HepG2 (cell line): Measurements from ENCODE around the gene LTC4S. TPM values are rescaled to one million over a fixed set of nuclear protein-coding genes. Genes with fewer than 3 reads are reported as not detected.

ENCODE experiments used
- ATAD3A ChIP-seq: sonication (generic); formaldehyde crosslinking; IDR thresholded peaks from 2 replicates; pipeline ENCODE4 v1.4.0; 2020; ENCODE audit warnings: missing genetic modification reagents
- DRAP1 ChIP-seq: IDR thresholded peaks from 2 replicates; pipeline ENCODE4 v1.6.1; 2016; ENCODE audit warnings: missing genetic modification reagents, missing compliant biosample characterization
- FOXP1 ChIP-seq, 2 experiments: fragments of 450-650 bp in 1 of 2; IDR thresholded peaks; 2 replicates each; pipeline ENCODE4 v1.6.1; 2017 to 2018; ENCODE audit warnings: antibody characterized with exemption in 1 of 2
- GATAD2A ChIP-seq: IDR thresholded peaks from 2 replicates; pipeline ENCODE4 v1.6.1; 2016
- GMEB1 ChIP-seq: sonication (generic); formaldehyde crosslinking; IDR thresholded peaks from 2 replicates; pipeline ENCODE4 v1.5.1; 2020; ENCODE audit warnings: missing genetic modification reagents, mild to moderate bottlenecking, borderline replicate concordance
- HOXA9 ChIP-seq: sonication (generic); formaldehyde crosslinking; IDR thresholded peaks from 2 replicates; pipeline ENCODE4 v1.8.1; 2022; ENCODE audit warnings: missing genetic modification reagents, mild to moderate bottlenecking, moderate library complexity, borderline replicate concordance
- MED8 ChIP-seq: sonication (generic); formaldehyde crosslinking; IDR thresholded peaks from 2 replicates; pipeline ENCODE4 v1.8.1; 2023; ENCODE audit warnings: mild to moderate bottlenecking, missing genetic modification reagents; ENCODE audit not compliant: insufficient replicate concordance
- MTF2 ChIP-seq: sonication (generic); formaldehyde crosslinking; IDR thresholded peaks from 2 replicates; pipeline ENCODE4 v1.5.0; 2020; ENCODE audit warnings: missing genetic modification reagents, borderline replicate concordance
- MYC ChIP-seq: sonication (generic); formaldehyde crosslinking; IDR thresholded peaks from 2 replicates; pipeline ENCODE4 v1.9.0; 2021; ENCODE audit warnings: missing genetic modification reagents, borderline replicate concordance
- NR2F6 ChIP-seq, 2 experiments: IDR thresholded peaks; 2 replicates each; pipeline ENCODE4 v1.6.1; 2016; ENCODE audit warnings: antibody characterized with exemption in 1 of 2, mild to moderate bottlenecking in 1 of 2
- REXO4 ChIP-seq: sonication (generic); formaldehyde crosslinking; IDR thresholded peaks from 2 replicates; pipeline ENCODE4 v1.8.0; 2022; ENCODE audit warnings: missing genetic modification reagents, mild to moderate bottlenecking, borderline replicate concordance
- SMARCC2 ChIP-seq: fragments of 450-650 bp; IDR thresholded peaks from 2 replicates; pipeline ENCODE4 v1.6.1; 2017; ENCODE audit warnings: antibody characterized with exemption, mild to moderate bottlenecking
- SP2 ChIP-seq: sonication (generic); formaldehyde crosslinking; IDR thresholded peaks from 2 replicates; pipeline ENCODE4 v1.5.1; 2020; ENCODE audit warnings: mild to moderate bottlenecking, missing genetic modification reagents
- TFAP4 ChIP-seq: sonication (generic); IDR thresholded peaks from 2 replicates; pipeline ENCODE4 v1.6.1; 2016; ENCODE audit warnings: low read depth, borderline replicate concordance
- ZBTB25 ChIP-seq: IDR thresholded peaks from 2 replicates; pipeline ENCODE4 v1.6.1; 2018; ENCODE audit warnings: missing genetic modification reagents
- ZMAT5 ChIP-seq: sonication (generic); formaldehyde crosslinking; IDR thresholded peaks from 2 replicates; pipeline ENCODE4 v1.5.0; 2020; ENCODE audit warnings: mild to moderate bottlenecking, low read depth, missing genetic modification reagents, borderline replicate concordance
- ZNF260 ChIP-seq: sonication (generic); formaldehyde crosslinking; IDR thresholded peaks from 2 replicates; pipeline ENCODE4 v1.4.0; 2020; ENCODE audit warnings: missing genetic modification reagents, low read depth, mild to moderate bottlenecking, borderline replicate concordance
- ZNF264 ChIP-seq: sonication (generic); formaldehyde crosslinking; IDR thresholded peaks from 2 replicates; pipeline ENCODE4 v1.4.0; 2020; ENCODE audit warnings: missing genetic modification reagents
- ZNF329 ChIP-seq: sonication (generic); formaldehyde crosslinking; IDR thresholded peaks from 2 replicates; pipeline ENCODE4 v1.9.0; 2021; ENCODE audit warnings: low read depth, mild to moderate bottlenecking, missing genetic modification reagents
- ZNF615 ChIP-seq: sonication (generic); formaldehyde crosslinking; IDR thresholded peaks from 2 replicates; pipeline ENCODE4 v1.5.0; 2020; ENCODE audit warnings: mild to moderate bottlenecking, missing genetic modification reagents, borderline replicate concordance
- ZNF629 ChIP-seq: sonication (generic); formaldehyde crosslinking; conservative IDR thresholded peaks from 2 replicates; pipeline ENCODE4 v1.5.0; 2020; ENCODE audit warnings: missing genetic modification reagents
- ZNF644 ChIP-seq: IDR thresholded peaks from 2 replicates; pipeline ENCODE4 v1.6.1; 2016; ENCODE audit warnings: low read depth
- ZNF737 ChIP-seq: sonication (generic); formaldehyde crosslinking; IDR thresholded peaks from 2 replicates; pipeline ENCODE4 v1.5.0; 2020; ENCODE audit warnings: missing genetic modification reagents, mild to moderate bottlenecking, borderline replicate concordance
- ZNF747 ChIP-seq: sonication (generic); formaldehyde crosslinking; IDR thresholded peaks from 2 replicates; pipeline ENCODE4 v1.8.1; 2023; ENCODE audit warnings: missing genetic modification reagents, mild to moderate bottlenecking, borderline replicate concordance
- ZSCAN25 ChIP-seq: sonication (generic); formaldehyde crosslinking; IDR thresholded peaks from 2 replicates; pipeline ENCODE4 v1.8.0; 2022; ENCODE audit warnings: mild to moderate bottlenecking, missing genetic modification reagents
- ZSCAN31 ChIP-seq: sonication (generic); formaldehyde crosslinking; IDR thresholded peaks from 2 replicates; pipeline ENCODE4 v1.5.0; 2020; ENCODE audit warnings: low read depth, mild to moderate bottlenecking, missing genetic modification reagents
- polyA plus RNA-seq, 8 experiments: library from polyadenylated mRNA; depleted of rRNA in 3 of 8; stranded (reverse) in 7 of 8; unstranded in 1 of 8; fragments of >200 nt; fragmentation: Illumina TruSeq in 4 of 8; extraction: Trizol in 4 of 8; gene quantifications; 2 replicates each; pipeline versions ENCODE4 v1.2.1 to v1.2.3, GENCODE V29; 2011 to 2016; ENCODE audit warnings: low read depth in 4 of 8, missing spikeins in 1 of 8, mixed read lengths in 1 of 8; ENCODE audit not compliant: insufficient read depth in 1 of 8
- total RNA-seq, 5 experiments: library from RNA; depleted of rRNA; stranded (reverse); fragments of >200 nt; fragmentation: Illumina TruSeq; extraction: Trizol; gene quantifications; 2 replicates each; pipeline ENCODE4 v1.2.3, GENCODE V29; 2016; ENCODE audit warnings: low read depth in 1 of 5

Gene LTC4S
- total and polyA plus RNA-seq, 2 of the 13 experiments (the other 11 are each of a cell fraction or from before 2014, with no cell fraction given), result 0.35 TPM; not detected in 1

- TF ChIP-seq GMEB1 (CRISPR knock-in tag), result peak; percentile 55; the same call in 1 of the 2 replicates
- TF ChIP-seq TFAP4, result peak; percentile 84
- TF ChIP-seq SMARCC2, result no peak
- TF ChIP-seq ZNF737 (CRISPR knock-in tag), result no peak; the same call in 1 of the 2 replicates
- TF ChIP-seq ZNF260 (CRISPR knock-in tag), result no peak
- TF ChIP-seq DRAP1, result no peak
- peak; percentile 70; the same call in 1 of the 2 replicates for TF ChIP-seq GATAD2A
- 0 out of 2 replicates have a peak, but pooled peaks have one; percentile 11 for TF ChIP-seq ZSCAN31 (CRISPR knock-in tag)
- TF ChIP-seq ZBTB25 (CRISPR knock-in tag), result peak; percentile 92
- TF ChIP-seq NR2F6 (IDR thresholded peaks at IDR 0.05), result peak; percentile 90
- TF ChIP-seq NR2F6 (CRISPR knock-in tag; IDR thresholded peaks at IDR 0.05), result peak; percentile 97
- peak; percentile 83 for TF ChIP-seq ZNF629 (CRISPR knock-in tag)
- peak; percentile 76; the same call in 1 of the 2 replicates for TF ChIP-seq MYC (CRISPR knock-in tag)
- no peak for TF ChIP-seq ZMAT5 (CRISPR knock-in tag)
- TF ChIP-seq MTF2 (CRISPR knock-in tag), result no peak; the same call in 1 of the 2 replicates
- TF ChIP-seq HOXA9, result no peak; the same call in 1 of the 2 replicates
- TF ChIP-seq ZNF747, result peak; percentile 38; the same call in 1 of the 2 replicates
- 0 out of 2 replicates have a peak, but pooled peaks have one; percentile 18 for TF ChIP-seq ZNF264 (CRISPR knock-in tag)
- peak; percentile 81 for TF ChIP-seq ZNF329 (CRISPR knock-in tag)
- peak; percentile 83 for TF ChIP-seq ZSCAN25 (CRISPR knock-in tag)
- no peak for TF ChIP-seq REXO4 (CRISPR knock-in tag)
- no peak for TF ChIP-seq ATAD3A (CRISPR knock-in tag)
- no peak for TF ChIP-seq ZNF644 (CRISPR knock-in tag)
- TF ChIP-seq MED8, result peak; percentile 82
- TF ChIP-seq ZNF615 (CRISPR knock-in tag), result no peak
- TF ChIP-seq SP2 (CRISPR knock-in tag), result 0 out of 2 replicates have a peak, but pooled peaks have one; percentile 31
- peak; percentile 67 for TF ChIP-seq FOXP1 (IDR thresholded peaks at IDR 0.05)
- TF ChIP-seq FOXP1 (CRISPR knock-in tag; IDR thresholded peaks at IDR 0.05), result peak; percentile 88
Measured at GRCh38 chr5:179818746-179819295, 25.0 kb downstream of the LTC4S start (continued).
